K562 (cell line): Measurements from ENCODE around the gene KMT2C. TPM values are rescaled to one million over a fixed set of nuclear protein-coding genes. Genes with fewer than 3 reads are reported as not detected.

Source experiments
- AFF4 ChIP-seq: sonication (generic); formaldehyde crosslinking; IDR thresholded peaks from 2 replicates; pipeline ENCODE4 v1.8.0; 2023; ENCODE audit warnings: mild to moderate bottlenecking, missing genetic modification reagents
- CBX1 ChIP-seq: sonication (generic); IDR thresholded peaks from 2 replicates; pipeline ENCODE4 v1.6.1; 2016; ENCODE audit warnings: antibody characterized with exemption, low read depth, mild to moderate bottlenecking
- MAFF ChIP-seq: IDR thresholded peaks from 2 replicates; pipeline ENCODE4 v1.6.1; 2012; ENCODE audit warnings: low read length, improper control_type of control experiment
- MNT ChIP-seq, 2 experiments: fragments of 450-650 bp; conservative IDR thresholded peaks; 2 replicates each; pipeline ENCODE4 v1.6.1; 2017; ENCODE audit warnings: mild to moderate bottlenecking in 2 of 2, moderate library complexity in 2 of 2
- TRIM24 ChIP-seq, 2 experiments: fragments of 450-650 bp; IDR thresholded peaks; 2 replicates each; pipeline ENCODE4 v1.6.1; 2016
- ZBTB40 ChIP-seq, 2 experiments: fragments of 450-650 bp in 1 of 2; sonication (generic) in 1 of 2; formaldehyde crosslinking in 1 of 2; IDR thresholded peaks; 2 replicates each; pipeline versions ENCODE4 v1.7.1 to v1.9.0; 2016 to 2022; ENCODE audit warnings: inconsistent platforms in 1 of 2, mild to moderate bottlenecking in 1 of 2, missing genetic modification reagents in 1 of 2
- ZNF512 ChIP-seq: IDR thresholded peaks from 2 replicates; pipeline ENCODE4 v1.6.1; 2016; ENCODE audit warnings: missing genetic modification characterization, missing compliant biosample characterization
- ZNF695 ChIP-seq: fragments of 450-650 bp; formaldehyde crosslinking; IDR thresholded peaks from 2 replicates; pipeline ENCODE4 v1.4.0; 2020; ENCODE audit warnings: mild to moderate bottlenecking, moderate library complexity
- polyA plus RNA-seq, 8 experiments: library from polyadenylated mRNA; depleted of rRNA in 4 of 8; stranded (reverse) in 5 of 8; unstranded in 3 of 8; fragments of >200 nt; fragmentation: Nextera tagmentation in 2 of 8; fragmentation: Illumina TruSeq in 1 of 8; extraction: Ambion mirVana in 2 of 8; extraction: Trizol in 1 of 8; gene quantifications; 2 replicates each; pipeline versions ENCODE4 v1.2.1 to v1.2.3, GENCODE V29; 2011 to 2014; ENCODE audit warnings: inconsistent platforms in 1 of 8, missing spikeins in 1 of 8
- total RNA-seq, 7 experiments: library from RNA; depleted of rRNA in 6 of 7; stranded (reverse); fragments of >200 nt in 6 of 7; fragmentation: Illumina TruSeq in 2 of 7; extraction: Trizol in 2 of 7; gene quantifications; 2 replicates each; pipeline versions ENCODE4 v1.2.1 to v1.2.3, GENCODE V29; 2011 to 2021; ENCODE audit warnings: low replicate concordance in 1 of 7

Gene KMT2C
- total and polyA plus RNA-seq, 9 of the 15 experiments (the other 6 are each of a cell fraction or from before 2014, with no cell fraction given): 4.9 to 67.8 (median 27.1) TPM

- 0 out of 2 replicates have a peak, but pooled peaks have one; percentile 42 for TF ChIP-seq AFF4 (CRISPR knock-in tag)
- TF ChIP-seq CBX1: 0 out of 2 replicates have a peak, but pooled peaks have one; percentile 41
- TF ChIP-seq ZNF695: no peak
- peak; percentile 63 to 64; a peak in 3 of 4 replicates for TF ChIP-seq TRIM24 (IDR thresholded peaks at IDR 0.05)
- 0 out of 4 replicates have a peak, but pooled peaks of 1 of the 2 experiments have one; percentile 24 for TF ChIP-seq MNT (conservative IDR thresholded peaks at IDR 0.05)
- no peak for TF ChIP-seq ZBTB40 (IDR thresholded peaks at IDR 0.05)
- TF ChIP-seq ZBTB40 (CRISPR knock-in tag; IDR thresholded peaks at IDR 0.05): no peak
- 0 out of 2 replicates have a peak, but pooled peaks have one; percentile 27 for TF ChIP-seq MAFF
- TF ChIP-seq ZNF512 (tag): no peak
Observed at GRCh38 chr7:152424348-152425108, 11.3 kb downstream of the KMT2C start (continued).
